Activated CD8-positive, alpha-beta memory T cell treated with anti-CD3 and anti-CD28 coated beads for 1 hour (primary cell): Measurements from ENCODE around the gene MYBPC2.
A peak's percentile ranks its signal among the peaks of the same experiment; 100 is the strongest.

ENCODE experiments used
- DNase-seq, 2 donors: peaks; one replicate each; pipeline ENCODE4 v3.0.0-alpha.2; 2020; ENCODE audit warnings: low read depth in 1 of 2; ENCODE audit errors: extremely low read depth in 1 of 2

MYBPC2 gene

GRCh38 chr19:50478901-50479715, 46.4 kb downstream of the MYBPC2 start:
- no peak for DNase-seq

- no peak for DNase-seq
Observed at GRCh38 chr19:50479761-50480251, 47.1 kb downstream of the MYBPC2 start.

GRCh38 chr19:50480281-50481111, 47.8 kb downstream of the MYBPC2 start:
- no peak for DNase-seq

- DNase-seq: no peak
Observed at GRCh38 chr19:50481351-50482149, 48.9 kb downstream of the MYBPC2 start.

- no peak for DNase-seq
Observed at GRCh38 chr19:50482271-50482855, 49.7 kb downstream of the MYBPC2 start.

- no peak for DNase-seq
Observed at GRCh38 chr19:50482916-50483315, 50.2 kb downstream of the MYBPC2 start.

GRCh38 chr19:50485284-50485955, 52.7 kb downstream of the MYBPC2 start:
- DNase-seq: no peak

- DNase-seq: peak in 1 of 2 donors; percentile 37
Observed at GRCh38 chr19:50486823-50487515, 54.3 kb downstream of the MYBPC2 start.

GRCh38 chr19:50488389-50489194, 55.9 kb downstream of the MYBPC2 start:
- DNase-seq: no peak

- DNase-seq: no peak
Observed at GRCh38 chr19:50489461-50490011, 56.8 kb downstream of the MYBPC2 start.

GRCh38 chr19:50490411-50490811, 57.7 kb downstream of the MYBPC2 start:
- no peak for DNase-seq

- DNase-seq: no peak
Observed at GRCh38 chr19:50490991-50491472, 58.3 kb downstream of the MYBPC2 start.

GRCh38 chr19:50492303-50493052, 59.8 kb downstream of the MYBPC2 start:
- DNase-seq: no peak

- no peak for DNase-seq
Observed at GRCh38 chr19:50493171-50493570, 60.5 kb downstream of the MYBPC2 start.

GRCh38 chr19:50494186-50495019, 61.7 kb downstream of the MYBPC2 start:
- no peak for DNase-seq

GRCh38 chr19:50495020-50495531, 62.4 kb downstream of the MYBPC2 start:
- no peak for DNase-seq
